ENCODE measurements around the gene KLF6.

Gene KLF6

GRCh38 chr10:3774018-3774813, 10.8 kb downstream of the KLF6 start:
- DNase-seq = no peak

- DNase-seq = no peak
Measured at GRCh38 chr10:3773460-3774017, 11.5 kb downstream of the KLF6 start.

GRCh38 chr10:3772361-3773171, 12.4 kb downstream of the KLF6 start:
- DNase-seq = no peak

GRCh38 chr10:3770611-3771110, 14.3 kb downstream of the KLF6 start:
- no peak for DNase-seq

GRCh38 chr10:3769556-3769955, 15.5 kb downstream of the KLF6 start:
- DNase-seq = no peak

GRCh38 chr10:3766046-3766756, 18.8 kb downstream of the KLF6 start:
- no peak for DNase-seq

GRCh38 chr10:3765146-3765545, 19.9 kb downstream of the KLF6 start:
- no peak for DNase-seq

- no peak for DNase-seq
Measured at GRCh38 chr10:3764626-3765112, 20.3 kb downstream of the KLF6 start.

- DNase-seq = no peak
Measured at GRCh38 chr10:3763852-3764625, 21.0 kb downstream of the KLF6 start.

GRCh38 chr10:3763035-3763456, 22.0 kb downstream of the KLF6 start:
- DNase-seq = no peak

GRCh38 chr10:3762309-3762708, 22.7 kb downstream of the KLF6 start:
- no peak for DNase-seq

- no peak for DNase-seq
Measured at GRCh38 chr10:3761904-3762303, 23.1 kb downstream of the KLF6 start.

GRCh38 chr10:3761021-3761686, 23.9 kb downstream of the KLF6 start:
- DNase-seq = no peak

- DNase-seq = no peak
Measured at GRCh38 chr10:3760083-3760482, 24.9 kb downstream of the KLF6 start.

- DNase-seq = no peak
Measured at GRCh38 chr10:3759397-3759796, 25.6 kb downstream of the KLF6 start.

GRCh38 chr10:3758491-3758970, 26.5 kb downstream of the KLF6 start:
- DNase-seq = no peak

GRCh38 chr10:3757638-3758490, 27.1 kb downstream of the KLF6 start:
- no peak for DNase-seq

- DNase-seq = no peak
Measured at GRCh38 chr10:3757250-3757637, 27.8 kb downstream of the KLF6 start.

- DNase-seq = no peak
Measured at GRCh38 chr10:3756360-3756740, 28.7 kb downstream of the KLF6 start.

Data from NCI-H2029 treated with DMSO at 0.1 percent for 48 hours (cell line).